Ovary (tissue), 9 donors: ENCODE results near the gene NPC2. TPM values are rescaled to one million over a fixed set of nuclear protein-coding genes. Genes with fewer than 3 reads are reported as not detected.

Experiments used
- DNase-seq, 5 donors: peaks; one replicate each; pipeline ENCODE4 v3.0.0-alpha.2; 2019 to 2020
- H3K27ac ChIP-seq, 2 donors: fragments of 200-600 bp; one replicate each; pipeline versions ENCODE4 v1.5.1 to v1.8.0; 2019 to 2022
- H3K27me3 ChIP-seq: fragments of 200-600 bp; one replicate; pipeline ENCODE4 v1.8.0; 2022
- H3K36me3 ChIP-seq: fragments of 200-600 bp; sonication (generic); one replicate; pipeline ENCODE4 v1.5.1; 2019
- H3K4me1 ChIP-seq: one replicate; pipeline ENCODE4 v1.8.1; 2013; ENCODE audit warnings: mild to moderate bottlenecking, moderate library complexity; ENCODE audit not compliant: insufficient read depth
- H3K4me3 ChIP-seq: fragments of 200-600 bp; sonication (generic); one replicate; pipeline ENCODE4 v1.5.1; 2017
- H3K9me3 ChIP-seq, 2 donors: fragments of 200-600 bp in 1 of 2; sonication (generic) in 1 of 2; one replicate each; pipeline versions ENCODE4 v1.5.1 to v1.8.1; 2013 to 2019; ENCODE audit warnings: mild to moderate bottlenecking in 1 of 2, moderate library complexity in 1 of 2
- CTCF ChIP-seq, 3 donors: fragments of 450-650 bp in 2 of 3; fragments of 200-600 bp in 1 of 3; IDR thresholded peaks; one replicate each; pipeline versions ENCODE4 v1.5.1 to v1.8.0; 2016 to 2022; ENCODE audit warnings: antibody characterized with exemption in 3 of 3, mild to moderate bottlenecking in 1 of 3
- EP300 ChIP-seq: sonication (generic); formaldehyde crosslinking; IDR thresholded peaks from one replicate; pipeline ENCODE4 v1.6.1; 2017; ENCODE audit warnings: antibody characterized with exemption
- POLR2A ChIP-seq: fragments of 450-650 bp; IDR thresholded peaks from one replicate; pipeline ENCODE4 v1.6.1; 2017; ENCODE audit warnings: antibody characterized with exemption, mild to moderate bottlenecking, moderate library complexity
- WGBS, 3 donors: extraction: QIAGEN DNeasy Blood & Tissue Kit in 1 of 3; methylation state at CpG; one replicate each; pipeline versions ENCODE4 v1.1.5 to v1.1.7; 2013 to 2017; 5-methylcytosine and 5-hydroxymethylcytosine counted together
- intact Hi-C, 4 donors: fragments of 100-400 bp; cut with DNase I; formaldehyde crosslinking; loops; one replicate each; pipeline versions ENCODE4 v1.11.0 to v1.15.1; 2022 to 2023
- polyA plus RNA-seq, 2 donors: library from polyadenylated mRNA; stranded (reverse); fragments of 200-250 nt in 1 of 2; fragments of 350-450 nt in 1 of 2; fragmentation: Illumina TruSeq in 1 of 2; extraction: RNeasy Lipid Tissue Mini Kit (QIAGEN cat#74804) in 1 of 2; gene quantifications; one replicate each; pipeline ENCODE4 v1.2.3, GENCODE V29; 2013 to 2014
- total RNA-seq, 7 donors: library from RNA; depleted of rRNA in 2 of 7; stranded (reverse); fragments of >200 nt in 2 of 7; fragmentation: NEBNext Ultra II Directional in 3 of 7; extraction: Animal tissue kit (Norgen Biotek cat#: 25700) in 3 of 7; gene quantifications; one replicate each; pipeline versions ENCODE4 v1.1.0 to v1.2.4, GENCODE V29; 2016 to 2023
- donor health status: DM: no; HTN: no; CAD: no; lungs with moderate emphysema.
- donor health status: DM: no; HTN: no; CAD: no.
- donor health status: Bipolar disorder and iron deficiency.
- donor health status: DM: yes; HTN: yes; CAD: no.
- donor health status: DM: no; HTN: no; CAD: no.
- donor health status: DM: yes; HTN: yes; CAD: no.

The NPC2 gene
- total and polyA plus RNA-seq, 9 donors: 175 to 506 (median 243) TPM

- H3K36me3 ChIP-seq: no peaks in the 10 kb centered on the region
- no peaks in the 10 kb centered on the region for H3K27me3 ChIP-seq
- H3K4me3 ChIP-seq: no peak overlapping the region
- intact Hi-C loops: loop anchor here in 1 of 4 donors (5.0 to 10.0 kb wide), 2 partner anchors 88 to 205 kb away; partner anchors contain the start of genes AREL1 and FCF1
- TF ChIP-seq EP300 (no peak), CTCF (IDR thresholded peaks at IDR 0.05) (no peak), POLR2A (no peak)
- WGBS, 3 donors: 92 to 94% (median 93%) methylated on average over 10 of the region's 10 CpGs
- no peaks in the 10 kb centered on the region for H3K9me3 ChIP-seq
- peaks cover 2% of the 10 kb centered on the region for H3K4me1 ChIP-seq
- H3K27ac ChIP-seq: no peak overlapping the region
- DNase-seq: peak in 2 of 5 donors; percentile 12 to 27
Observed at GRCh38 chr14:74509587-74510222, 16.6 kb upstream of the NPC2 start.

GRCh38 chr14:74508844-74509428 lies 15.8 kb upstream of the NPC2 start:
- TF ChIP-seq EP300: no peak
- no peak for TF ChIP-seq CTCF (IDR thresholded peaks at IDR 0.05)
- no peak for TF ChIP-seq POLR2A
- WGBS, 3 donors: 81 to 88% (median 85%) methylated on average over 13 of the region's 13 CpGs
- H3K27ac ChIP-seq: no peak overlapping the region
- no peaks in the 10 kb centered on the region for H3K9me3 ChIP-seq
- peaks cover 2% of the 10 kb centered on the region for H3K4me1 ChIP-seq
- intact Hi-C loops: loop anchor here in 1 of 4 donors (10.0 kb wide), 1 partner anchor 206 kb away; the partner anchor contains the start of genes AREL1 and FCF1
- peak in 2 of 5 donors; percentile 16 to 29 for DNase-seq
- H3K4me3 ChIP-seq: no peak overlapping the region
- H3K27me3 ChIP-seq: no peaks in the 10 kb centered on the region
- no peaks in the 10 kb centered on the region for H3K36me3 ChIP-seq

GRCh38 chr14:74508292-74508731 lies 15.2 kb upstream of the NPC2 start:
- H3K4me1 ChIP-seq: peaks cover 2% of the 10 kb centered on the region
- WGBS, 3 donors: 76 to 82% (median 79%) methylated on average over 15 of the region's 15 CpGs
- no peaks in the 10 kb centered on the region for H3K9me3 ChIP-seq
- DNase-seq: peak in 2 of 5 donors; percentile 12 to 24
- intact Hi-C loops: loop anchor here in 1 of 4 donors (10.0 kb wide), 1 partner anchor 206 kb away; the partner anchor contains the start of genes AREL1 and FCF1
- no peak overlapping the region for H3K27ac ChIP-seq
- no peaks in the 10 kb centered on the region for H3K36me3 ChIP-seq
- H3K4me3 ChIP-seq: no peak overlapping the region
- TF ChIP-seq EP300 (no peak), CTCF (IDR thresholded peaks at IDR 0.05) (no peak), POLR2A (no peak)
- no peaks in the 10 kb centered on the region for H3K27me3 ChIP-seq

- Histone ChIP-seq H3K9me3 (no peaks in the 10 kb centered on the region), H3K4me1 (peaks cover 2% of the 10 kb centered on the region), H3K4me3 (no peak overlapping the region), H3K27ac (no peak overlapping the region), H3K36me3 (no peaks in the 10 kb centered on the region), H3K27me3 (no peaks in the 10 kb centered on the region)
- TF ChIP-seq EP300: no peak
- no peak for TF ChIP-seq POLR2A
- TF ChIP-seq CTCF (IDR thresholded peaks at IDR 0.05): no peak
- intact Hi-C loops: loop anchor here in 1 of 4 donors (10.0 kb wide), 1 partner anchor 207 kb away; the partner anchor contains the start of genes AREL1 and FCF1
- DNase-seq: peak in 1 of 5 donors; percentile 29
- WGBS, 3 donors: 73 to 81% (median 74%) methylated on average over 5 of the region's 5 CpGs
Observed at GRCh38 chr14:74507840-74508239, 14.7 kb upstream of the NPC2 start.
